Erythroblast (primary cell): ENCODE results near the gene P4HTM.

ENCODE experiments used
- GATA1 ChIP-seq: IDR thresholded peaks from 2 replicates; pipeline ENCODE4 v1.6.1; 2011; ENCODE audit warnings: low read depth, mild to moderate bottlenecking, control low read depth, low read length, moderate library complexity
- POLR2A ChIP-seq: IDR thresholded peaks from 2 replicates; pipeline ENCODE4 v1.6.1; 2011; ENCODE audit warnings: mild to moderate bottlenecking, low read length

DNA sequence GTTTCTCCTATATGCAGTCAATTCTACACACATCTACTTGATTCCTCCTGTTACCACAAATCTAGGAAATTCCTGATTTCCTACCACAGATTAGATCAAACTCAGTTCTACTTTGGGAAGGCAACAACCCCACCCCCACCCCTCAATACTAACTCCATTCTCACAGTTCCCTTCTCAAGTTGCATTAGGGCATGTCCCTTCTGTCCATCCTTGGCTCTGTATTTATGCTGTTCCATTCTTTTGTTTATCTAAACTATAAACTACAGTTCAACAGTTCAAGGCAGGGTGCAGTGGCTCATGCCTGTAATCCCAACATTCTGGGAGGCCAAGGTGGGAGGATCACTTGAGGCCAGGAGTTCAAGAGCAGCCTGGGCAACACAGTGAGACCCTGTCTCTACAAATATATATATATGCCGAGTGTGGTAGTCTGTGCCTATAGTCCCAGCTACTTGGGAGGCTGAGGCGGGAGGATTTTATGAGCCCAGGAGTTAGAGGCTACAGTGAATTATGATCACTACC lies 64.4 kb downstream of the P4HTM start:
- TF ChIP-seq POLR2A (no peak), GATA1 (no peak)
